HL-60 (cell line): ENCODE data around the gene ACSL5.
A peak's percentile ranks its signal among the peaks of the same experiment; 100 is the strongest.
"Not testable (repeated sequence)": the region's sequence is repeated elsewhere in the genome, so short reads cannot be mapped to it uniquely, and the experiment has no call there.

ENCODE experiments used
- DNase-seq, 2 experiments: peaks; one replicate each; pipeline ENCODE4 v3.0.0-alpha.2; 2010 to 2020; ENCODE audit warnings: low read depth in 1 of 2, low spot score in 1 of 2
- H3K27ac ChIP-seq: fragments of 250-450 bp; sonication (Bioruptor Pico); replicated peaks from 2 replicates; pipeline ENCODE4 v1.5.1; 2020; ENCODE audit warnings: mild to moderate bottlenecking, moderate library complexity
- H3K27me3 ChIP-seq: fragments of 250-450 bp; sonication (Bioruptor Pico); 2 replicates; pipeline ENCODE4 v1.5.1; 2021; ENCODE audit warnings: mild to moderate bottlenecking, moderate library complexity; ENCODE audit not compliant: insufficient read depth, poor library complexity, severe bottlenecking
- H3K4me3 ChIP-seq: replicated peaks from 2 replicates; pipeline ENCODE4 v1.5.1; 2011; ENCODE audit warnings: mild to moderate bottlenecking, control low read depth, low read length; ENCODE audit not compliant: insufficient read depth
- CTCF ChIP-seq: IDR thresholded peaks from one replicate; pipeline ENCODE4 v1.5.1; 2011; ENCODE audit warnings: low read length, control low read depth, inconsistent platforms; ENCODE audit not compliant: insufficient read depth
- GABPA ChIP-seq: IDR thresholded peaks from 2 replicates; pipeline ENCODE4 v1.6.1; 2012; ENCODE audit warnings: low read depth
- POLR2AphosphoS5 ChIP-seq: IDR thresholded peaks from 2 replicates; pipeline ENCODE4 v1.6.1; 2012; ENCODE audit warnings: low read depth
- SPI1 ChIP-seq: IDR thresholded peaks from 2 replicates; pipeline ENCODE4 v1.6.1; 2012; ENCODE audit warnings: low read depth, mild to moderate bottlenecking, borderline replicate concordance
- TF ChIP-seq, protein P1 (sequence below): IDR thresholded peaks from 2 replicates; pipeline ENCODE4 v1.6.1; 2012; ENCODE audit warnings: low read depth; ENCODE audit not compliant: insufficient replicate concordance

The ACSL5 gene

GRCh38 chr10:112374724-112375541, 1.0 kb downstream of the ACSL5 start:
- TF ChIP-seq CTCF (no peak), SPI1 (no peak; the same call in 1 of the 2 replicates), GABPA (no peak), POLR2AphosphoS5 (no peak)
- TF ChIP-seq, protein P1, sequence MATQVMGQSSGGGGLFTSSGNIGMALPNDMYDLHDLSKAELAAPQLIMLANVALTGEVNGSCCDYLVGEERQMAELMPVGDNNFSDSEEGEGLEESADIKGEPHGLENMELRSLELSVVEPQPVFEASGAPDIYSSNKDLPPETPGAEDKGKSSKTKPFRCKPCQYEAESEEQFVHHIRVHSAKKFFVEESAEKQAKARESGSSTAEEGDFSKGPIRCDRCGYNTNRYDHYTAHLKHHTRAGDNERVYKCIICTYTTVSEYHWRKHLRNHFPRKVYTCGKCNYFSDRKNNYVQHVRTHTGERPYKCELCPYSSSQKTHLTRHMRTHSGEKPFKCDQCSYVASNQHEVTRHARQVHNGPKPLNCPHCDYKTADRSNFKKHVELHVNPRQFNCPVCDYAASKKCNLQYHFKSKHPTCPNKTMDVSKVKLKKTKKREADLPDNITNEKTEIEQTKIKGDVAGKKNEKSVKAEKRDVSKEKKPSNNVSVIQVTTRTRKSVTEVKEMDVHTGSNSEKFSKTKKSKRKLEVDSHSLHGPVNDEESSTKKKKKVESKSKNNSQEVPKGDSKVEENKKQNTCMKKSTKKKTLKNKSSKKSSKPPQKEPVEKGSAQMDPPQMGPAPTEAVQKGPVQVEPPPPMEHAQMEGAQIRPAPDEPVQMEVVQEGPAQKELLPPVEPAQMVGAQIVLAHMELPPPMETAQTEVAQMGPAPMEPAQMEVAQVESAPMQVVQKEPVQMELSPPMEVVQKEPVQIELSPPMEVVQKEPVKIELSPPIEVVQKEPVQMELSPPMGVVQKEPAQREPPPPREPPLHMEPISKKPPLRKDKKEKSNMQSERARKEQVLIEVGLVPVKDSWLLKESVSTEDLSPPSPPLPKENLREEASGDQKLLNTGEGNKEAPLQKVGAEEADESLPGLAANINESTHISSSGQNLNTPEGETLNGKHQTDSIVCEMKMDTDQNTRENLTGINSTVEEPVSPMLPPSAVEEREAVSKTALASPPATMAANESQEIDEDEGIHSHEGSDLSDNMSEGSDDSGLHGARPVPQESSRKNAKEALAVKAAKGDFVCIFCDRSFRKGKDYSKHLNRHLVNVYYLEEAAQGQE: no peak
- H3K27ac ChIP-seq: peak overlapping the region; percentile 91

GRCh38 chr10:112375721-112376395, 1.9 kb downstream of the ACSL5 start:
- TF ChIP-seq POLR2AphosphoS5 (peak; percentile 72), GABPA (no peak), CTCF (no peak), SPI1 (peak; percentile 90)
- TF ChIP-seq, protein P1: peak; percentile 55
- H3K27me3 ChIP-seq: no peaks in the 10 kb centered on the region
- peak; percentile 35 to 65 for DNase-seq
- peak overlapping the region; percentile 61 for H3K4me3 ChIP-seq
- peak overlapping the region; percentile 91 for H3K27ac ChIP-seq

More at GRCh38 chr10:112374724-112375541, 1.0 kb downstream of the ACSL5 start:
- no peak overlapping the region for H3K4me3 ChIP-seq
- H3K27me3 ChIP-seq: no peaks in the 10 kb centered on the region
- DNase-seq: peak in 1 of 2 experiments; percentile 52

GRCh38 chr10:112376396-112376790, 2.5 kb downstream of the ACSL5 start:
- Histone ChIP-seq H3K27ac (peak overlapping the region; percentile 91), H3K4me3 (peak overlapping the region; percentile 61), H3K27me3 (no peaks in the 10 kb centered on the region)
- DNase-seq: peak in 1 of 2 experiments; percentile 6
- TF ChIP-seq SPI1: no peak
- TF ChIP-seq, protein P1: no peak
- no peak for TF ChIP-seq GABPA
- no peak for TF ChIP-seq POLR2AphosphoS5
- no peak for TF ChIP-seq CTCF

GRCh38 chr10:112377116-112377515, 3.2 kb downstream of the ACSL5 start:
- peak overlapping the region; percentile 61; the same call in 1 of the 2 replicates for H3K4me3 ChIP-seq
- H3K27me3 ChIP-seq, H3K27ac ChIP-seq, DNase-seq: not testable (repeated sequence)
